Stimulated activated CD8-positive, alpha-beta memory T cell treated with anti-CD3 and anti-CD28 coated beads, Interleukin-7, amount 100 ng/mL, for 4 hours (primary cell): ENCODE data around the gene HINFP.
"Not testable (repeated sequence)": the region's sequence is repeated elsewhere in the genome, so short reads cannot be mapped to it uniquely, and the experiment has no call there.

Experiments used
- DNase-seq, 2 donors: peaks; one replicate each; pipeline ENCODE4 v3.0.0-alpha.2; 2020; ENCODE audit warnings: low read depth in 2 of 2

HINFP gene

DNA sequence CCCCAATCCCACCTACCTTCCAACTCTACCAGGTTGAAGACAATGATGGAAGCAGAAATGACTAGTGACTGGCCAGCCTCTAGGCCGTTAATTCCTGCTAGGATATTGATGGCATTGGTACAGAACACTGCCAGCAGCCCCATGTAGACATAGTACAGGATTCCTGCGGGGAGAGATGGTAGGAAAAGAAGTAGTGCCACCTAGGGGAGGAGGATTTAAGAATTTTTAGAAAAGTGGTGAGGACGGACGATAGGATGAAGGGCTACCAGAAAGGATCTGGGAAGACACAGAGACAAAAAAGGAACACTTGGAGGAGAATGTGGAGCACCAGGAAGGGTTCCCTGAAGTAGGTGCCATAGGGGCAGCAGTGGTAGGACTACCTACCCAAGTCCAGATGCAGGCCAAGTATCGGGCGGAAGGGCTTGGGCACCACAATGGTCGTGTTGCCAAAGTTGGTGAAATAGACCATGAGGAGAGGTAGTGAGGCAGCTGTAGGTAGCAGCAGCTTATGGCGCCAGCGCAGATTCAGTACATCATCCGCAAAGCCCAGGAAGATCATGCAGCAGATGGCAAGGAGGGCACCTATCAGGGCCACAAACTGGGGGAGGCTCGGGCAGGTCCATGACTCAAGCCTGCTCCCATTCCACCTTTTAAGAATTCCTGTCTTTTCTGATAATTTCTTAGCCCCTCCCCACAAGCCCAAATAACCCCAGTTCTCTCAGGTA is 21.0 kb upstream of the HINFP start:
- no peak for DNase-seq

DNA sequence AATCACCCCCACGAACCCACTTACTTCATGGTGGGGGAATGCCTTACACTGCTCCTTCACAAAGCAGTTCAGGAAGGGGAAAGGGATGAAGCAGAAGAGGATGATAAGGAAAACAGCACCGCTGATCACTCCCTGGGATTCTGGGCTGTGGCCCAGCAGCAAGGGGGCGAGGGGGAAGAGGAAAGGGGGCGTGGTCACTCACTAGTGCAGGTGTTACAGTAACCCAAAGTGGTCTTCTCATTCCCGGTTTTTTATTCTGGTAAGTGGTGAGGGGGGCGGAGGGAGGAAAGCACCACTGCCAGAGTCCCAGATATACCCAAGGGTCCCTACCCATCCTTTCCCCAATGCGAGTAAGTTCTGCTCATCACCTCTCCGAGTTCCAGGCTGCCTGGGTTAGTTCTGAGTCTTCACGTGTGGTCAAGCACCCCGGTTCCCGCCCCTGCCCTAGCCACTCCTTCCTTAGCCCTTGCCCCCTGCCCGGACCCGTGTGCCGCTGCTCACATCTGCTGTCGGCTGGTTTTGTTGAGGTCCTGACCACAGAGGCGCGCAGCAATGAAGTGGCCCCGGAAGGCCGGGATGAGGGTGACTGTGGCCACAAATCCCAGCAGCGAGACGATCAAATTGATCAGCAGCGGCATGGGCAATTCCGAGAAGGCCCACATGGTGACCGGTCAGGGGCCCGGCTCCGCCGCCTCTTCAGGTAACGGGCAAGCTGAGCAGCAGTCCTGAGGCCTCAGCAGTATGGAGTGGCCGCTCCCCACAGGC is 20.2 kb upstream of the HINFP start:
- DNase-seq: no peak

DNA sequence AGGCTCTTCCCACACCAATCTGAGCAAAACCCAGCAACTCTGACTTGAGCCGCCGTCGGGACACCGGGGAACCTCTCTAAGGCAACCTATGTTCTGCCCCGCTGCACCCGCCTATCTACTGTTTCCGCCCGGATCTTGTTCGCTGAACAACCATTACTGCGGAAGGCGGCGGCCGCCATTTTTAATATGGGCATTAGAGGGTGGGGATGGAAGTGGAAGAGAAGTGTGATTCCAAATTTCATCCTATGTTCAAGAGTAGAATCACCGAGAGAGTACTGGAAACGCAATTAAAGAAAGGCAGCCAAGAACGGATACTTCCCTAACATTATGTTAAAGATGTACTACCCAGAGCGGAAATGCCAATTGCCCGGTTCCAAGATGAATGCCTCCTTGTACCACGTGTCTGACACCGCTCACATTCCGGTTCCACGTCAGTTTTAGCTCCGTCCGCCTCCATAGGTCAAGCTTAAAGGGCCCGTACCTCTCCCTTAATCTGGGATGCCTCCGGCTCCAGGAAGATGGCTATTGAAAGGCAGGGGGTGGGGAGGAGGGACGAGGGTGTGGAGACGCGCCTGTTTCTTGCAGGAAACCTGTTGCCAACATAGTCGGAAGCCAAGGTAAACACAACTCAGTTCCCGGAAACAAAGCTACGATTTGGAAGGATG is 19.5 kb upstream of the HINFP start, which contains the start of gene DPAGT1:
Gene DPAGT1, minus strand, starts transcription at position 95 of the 665 bp plus-strand sequence. CDS start 198 bp downstream, outside the sequence.
- peak; percentile 76 to 82 for DNase-seq

DNA sequence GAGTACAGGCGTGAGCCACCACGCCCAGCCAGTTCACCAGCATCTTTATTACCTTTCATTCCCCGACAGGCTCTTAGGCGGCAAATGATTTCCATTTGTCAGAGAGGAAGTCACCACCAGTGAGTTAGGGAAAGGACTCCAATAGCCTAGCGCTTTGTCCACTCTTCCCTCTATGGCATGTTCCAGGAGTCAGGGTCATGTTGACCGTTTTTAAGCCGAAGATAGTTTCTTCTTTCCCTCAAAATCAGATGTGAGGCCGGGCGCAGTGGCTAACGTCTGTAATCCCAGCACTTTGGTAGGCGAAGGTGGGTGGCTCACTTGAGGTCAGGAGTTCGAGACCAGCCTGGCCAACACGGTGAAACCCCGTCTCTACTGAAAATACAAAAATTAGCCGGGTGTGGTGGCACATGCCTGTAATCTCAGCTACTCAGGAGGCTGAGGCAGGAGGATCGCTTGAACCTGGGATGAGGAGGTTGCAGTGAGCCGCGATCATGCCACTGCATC is 18.2 kb upstream of the HINFP start:
- DNase-seq: not testable (repeated sequence)

DNA sequence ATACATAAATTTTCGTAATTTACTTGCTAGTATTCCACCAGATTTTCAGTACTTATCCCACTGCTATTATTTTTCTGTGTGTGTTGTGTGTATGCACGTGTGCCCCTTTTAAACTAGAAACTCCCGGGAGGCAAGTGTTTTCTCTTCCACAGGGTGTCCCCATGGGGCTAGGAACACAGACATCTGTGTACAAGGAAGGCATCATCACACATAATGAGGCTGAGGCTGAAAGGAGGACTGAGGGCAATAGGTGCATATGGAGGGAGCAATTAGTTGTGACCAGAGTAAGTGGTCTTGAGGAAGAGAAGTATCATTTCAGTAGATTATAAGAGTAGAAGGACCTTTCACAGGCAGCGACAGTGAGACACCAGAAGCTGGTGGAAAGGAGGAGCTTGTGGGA is 17.6 kb upstream of the HINFP start:
- DNase-seq: no peak

DNA sequence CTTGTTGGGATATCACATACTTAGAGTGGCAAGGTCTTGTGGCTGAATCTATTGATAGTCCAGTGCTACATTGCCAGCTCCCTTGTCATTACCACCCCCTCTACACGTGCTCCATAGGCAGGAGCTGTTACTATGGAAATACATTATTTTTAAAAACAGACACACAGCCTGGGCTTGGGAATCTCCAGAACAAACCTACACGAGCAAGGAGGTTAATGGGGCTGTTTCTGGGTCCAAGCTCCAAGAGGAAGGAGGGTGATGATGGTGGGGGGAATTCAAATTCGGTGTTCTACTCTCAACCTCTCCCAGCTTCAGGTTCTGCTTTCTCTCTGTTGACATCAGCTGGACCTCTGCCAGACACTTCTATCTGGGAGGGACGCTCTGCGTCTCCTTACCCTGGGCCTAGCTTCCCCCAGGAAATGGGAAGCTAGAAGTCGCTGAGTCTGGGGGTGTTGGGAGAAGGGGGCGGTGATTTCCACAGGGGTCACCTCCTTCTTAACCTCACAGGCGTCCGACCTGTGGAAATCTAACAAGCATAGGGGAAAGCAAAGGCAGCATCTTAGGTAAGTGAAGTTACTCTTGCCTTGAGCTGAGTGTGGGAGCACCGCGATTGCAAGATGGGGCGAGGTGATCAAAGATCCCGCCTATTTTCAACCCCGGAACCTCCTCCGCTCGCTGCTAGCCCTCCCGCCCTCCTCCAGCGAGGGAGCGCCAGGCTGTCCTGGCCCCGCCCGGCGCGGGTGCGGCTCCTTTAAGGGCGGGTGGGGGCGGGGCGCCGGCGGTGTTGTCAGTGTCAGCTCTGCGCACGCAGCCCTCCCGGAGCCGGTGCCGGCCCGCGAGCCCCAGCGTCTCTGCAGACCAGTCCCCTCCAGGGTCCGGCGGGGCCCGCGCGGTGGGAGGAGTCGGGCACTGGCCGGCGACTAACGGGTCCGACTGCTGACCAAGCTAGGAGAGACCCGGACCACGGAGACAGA is 14.5 kb upstream of the HINFP start, which contains the start of gene C2CD2L:
Gene C2CD2L, plus strand, starts transcription at position 781 of the 974 bp plus-strand sequence. CDS start 398 bp downstream, outside the sequence.
- DNase-seq: peak; percentile 78 to 86

DNA sequence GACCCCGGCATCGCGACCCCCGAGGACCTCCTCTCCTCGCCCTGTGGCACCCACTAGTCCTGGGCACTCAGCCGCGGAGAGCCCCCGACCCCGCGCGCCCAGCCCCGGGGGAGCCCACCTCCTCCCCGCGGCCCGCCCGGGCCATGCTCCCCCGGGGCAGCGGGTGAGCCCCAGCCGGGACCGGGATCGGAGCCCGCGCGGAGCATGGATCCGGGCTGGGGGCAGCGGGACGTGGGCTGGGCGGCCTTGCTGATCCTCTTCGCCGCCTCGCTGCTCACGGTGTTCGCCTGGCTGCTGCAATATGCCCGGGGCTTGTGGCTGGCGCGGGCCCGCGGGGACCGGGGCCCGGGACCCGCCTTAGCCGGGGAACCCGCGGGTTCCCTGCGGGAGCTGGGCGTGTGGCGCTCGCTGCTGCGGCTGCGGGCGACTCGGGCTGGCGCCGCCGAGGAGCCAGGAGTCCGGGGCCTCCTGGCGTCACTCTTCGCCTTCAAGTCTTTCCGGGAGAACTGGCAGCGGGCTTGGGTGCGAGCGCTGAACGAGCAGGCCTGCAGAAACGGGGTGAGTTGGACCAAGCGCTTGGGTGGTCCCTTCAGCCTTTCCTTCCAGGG is 13.7 kb upstream of the HINFP start:
- DNase-seq: no peak

DNA sequence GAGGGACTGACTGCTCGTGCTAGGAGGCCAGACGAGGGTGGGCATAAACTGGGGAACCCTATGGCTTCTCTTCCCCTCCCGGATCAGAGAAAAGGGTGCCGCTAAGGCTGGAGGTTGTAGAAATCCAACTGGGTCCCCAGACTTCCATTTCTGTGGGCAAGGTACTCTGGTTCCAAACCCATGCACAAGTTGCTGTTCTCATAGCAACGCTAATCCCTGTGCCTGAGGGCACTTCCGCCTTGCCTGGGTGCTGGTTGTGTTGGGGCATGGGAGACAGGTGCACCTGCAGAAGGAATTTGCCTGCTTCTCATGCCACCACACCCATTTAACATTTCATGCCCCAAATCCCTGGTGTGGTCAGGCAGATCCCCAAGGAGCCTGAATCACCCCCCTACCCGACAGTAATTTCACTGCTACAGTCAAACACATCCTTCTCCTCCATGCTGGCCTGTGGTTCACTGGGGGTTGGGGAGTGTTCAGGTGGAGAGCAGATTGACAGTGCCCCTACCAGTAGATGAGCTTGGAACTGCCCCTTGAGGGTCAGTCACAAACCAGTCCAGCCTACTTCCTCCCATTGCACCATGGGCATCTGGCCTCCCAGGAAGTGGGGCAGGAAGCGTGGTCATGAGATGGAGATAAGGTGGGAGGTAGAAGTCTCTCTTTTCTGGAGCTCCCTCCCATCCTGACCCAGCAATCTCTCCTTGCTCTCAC is 13.1 kb upstream of the HINFP start:
- DNase-seq: no peak

DNA sequence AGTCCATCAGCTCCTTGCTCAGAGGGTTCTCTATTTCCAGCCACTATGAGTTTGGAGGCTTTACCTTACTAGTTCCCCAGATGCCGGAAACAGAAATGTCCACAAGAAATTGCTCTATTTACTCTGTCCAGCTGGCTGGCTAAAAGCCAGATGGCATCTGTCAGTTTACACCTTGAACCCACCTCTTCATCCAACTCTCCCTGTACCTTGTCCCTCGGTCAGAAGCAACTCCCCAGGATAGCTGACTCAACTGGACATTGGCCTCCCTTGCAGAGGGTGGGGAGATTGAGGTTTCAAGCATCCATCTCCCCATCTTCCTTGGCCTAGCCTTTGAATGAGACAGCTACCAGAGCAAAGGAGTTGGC is 12.5 kb upstream of the HINFP start:
- DNase-seq: no peak

DNA sequence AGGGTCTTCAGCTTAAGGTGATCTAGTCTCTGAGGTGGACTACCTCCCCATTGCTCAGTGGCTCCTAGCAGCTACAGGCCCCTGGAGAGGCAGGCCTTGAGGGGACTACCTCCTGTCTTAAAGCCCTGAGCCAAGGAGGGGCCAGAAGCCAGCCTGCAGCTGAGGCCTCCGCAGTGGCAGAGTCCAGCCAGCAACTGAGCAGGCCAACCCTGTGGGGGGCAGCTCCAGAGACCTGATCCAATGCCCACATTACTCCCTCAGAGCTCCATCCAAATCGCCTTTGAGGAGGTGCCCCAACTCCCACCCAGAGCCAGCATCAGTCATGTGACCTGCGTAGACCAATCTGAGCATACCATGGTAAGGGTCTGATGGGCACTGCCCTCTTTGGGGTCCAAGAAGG is 11.5 kb upstream of the HINFP start:
- DNase-seq: no peak

DNA sequence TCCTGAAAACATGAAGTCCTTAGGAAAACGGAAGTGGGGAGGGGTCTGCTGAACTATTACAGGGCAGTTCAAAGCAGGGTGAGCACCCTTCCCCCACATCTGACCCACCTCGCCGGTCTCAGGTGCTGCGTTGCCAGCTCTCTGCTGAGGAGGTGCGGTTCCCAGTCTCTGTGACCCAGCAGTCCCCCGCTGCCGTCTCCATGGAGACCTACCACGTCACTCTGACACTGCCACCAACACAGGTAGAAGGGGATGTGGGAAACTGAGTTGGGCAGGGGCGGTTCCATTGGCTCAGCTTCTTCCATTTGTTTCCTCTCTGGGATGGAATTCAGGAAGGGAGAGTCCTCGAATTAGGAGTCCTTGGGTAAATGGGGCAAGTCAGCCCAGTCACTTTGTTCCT is 10.9 kb upstream of the HINFP start:
- no peak for DNase-seq

DNA sequence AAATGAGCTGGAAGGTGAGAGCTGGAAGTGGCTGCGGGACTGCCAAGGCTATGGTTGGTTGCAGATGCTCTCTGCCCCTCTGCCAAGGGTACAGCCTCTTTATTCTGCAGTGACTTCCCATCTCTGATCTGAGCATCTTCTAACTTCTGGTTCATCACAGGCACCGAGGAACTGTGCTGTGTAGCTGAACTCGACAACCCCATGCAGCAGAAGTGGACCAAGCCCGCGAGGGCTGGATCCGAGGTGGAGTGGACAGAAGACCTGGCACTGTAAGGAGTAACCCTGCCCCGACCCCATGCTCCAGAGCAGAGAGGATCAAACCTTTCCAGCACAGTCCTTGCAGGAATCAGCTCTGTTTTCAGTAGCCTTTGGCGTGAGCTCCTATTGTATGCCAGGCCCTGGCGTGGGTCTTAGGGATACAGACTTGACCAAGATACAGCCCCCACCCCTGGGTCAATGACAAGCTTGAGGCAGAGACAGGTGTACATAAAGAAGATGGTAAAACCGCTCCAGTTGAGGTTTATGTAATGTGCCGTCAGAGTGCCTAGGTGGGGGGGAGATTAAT is 9.9 kb upstream of the HINFP start:
- no peak for DNase-seq

DNA sequence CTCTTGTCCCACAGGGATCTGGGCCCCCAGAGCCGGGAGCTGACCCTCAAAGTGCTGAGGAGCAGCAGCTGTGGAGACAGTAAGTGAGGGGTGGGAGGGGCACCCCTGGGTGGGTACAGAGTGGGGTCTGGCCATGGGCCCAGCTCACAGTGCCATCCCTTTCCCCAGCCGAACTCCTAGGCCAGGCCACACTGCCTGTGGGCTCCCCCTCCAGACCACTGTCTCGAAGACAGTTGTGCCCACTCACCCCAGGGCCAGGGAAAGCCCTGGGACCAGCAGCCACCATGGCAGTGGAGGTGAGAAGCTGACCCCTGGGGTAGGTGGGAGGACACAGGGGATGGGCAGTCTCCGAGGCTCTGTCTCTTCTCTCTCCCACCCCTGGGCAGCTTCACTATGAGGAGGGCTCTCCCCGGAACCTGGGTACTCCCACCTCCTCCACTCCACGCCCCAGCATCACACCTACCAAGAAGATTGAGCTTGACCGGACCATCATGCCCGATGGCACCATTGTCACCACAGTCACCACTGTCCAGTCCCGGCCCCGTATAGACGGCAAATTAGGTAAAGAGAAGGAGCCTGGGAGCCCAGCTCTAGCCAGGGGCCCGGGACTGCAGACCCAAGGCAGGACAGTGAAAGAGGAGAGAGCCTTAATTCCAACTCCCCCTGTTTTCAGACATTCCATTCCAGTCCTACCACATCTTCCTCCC is 8.9 kb upstream of the HINFP start:
- no peak for DNase-seq

DNA sequence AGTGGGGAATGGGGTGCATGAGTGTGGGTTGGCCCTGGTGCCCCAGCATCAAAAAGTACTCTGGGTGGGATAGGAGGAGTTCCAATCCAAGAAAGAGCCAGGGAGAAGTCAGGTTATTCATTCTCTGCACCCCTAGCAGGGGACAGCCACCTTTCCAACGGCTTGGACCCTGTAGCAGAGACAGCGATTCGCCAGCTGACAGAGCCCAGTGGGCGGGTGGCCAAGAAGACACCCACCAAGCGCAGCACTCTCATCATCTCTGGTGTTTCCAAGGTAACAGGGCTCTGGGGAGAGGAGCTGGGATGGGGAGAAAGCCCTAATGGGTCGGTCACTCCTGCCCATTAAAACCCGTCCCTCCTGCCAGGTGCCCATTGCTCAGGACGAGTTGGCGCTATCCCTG is 7.7 kb upstream of the HINFP start:
- DNase-seq: no peak

DNA sequence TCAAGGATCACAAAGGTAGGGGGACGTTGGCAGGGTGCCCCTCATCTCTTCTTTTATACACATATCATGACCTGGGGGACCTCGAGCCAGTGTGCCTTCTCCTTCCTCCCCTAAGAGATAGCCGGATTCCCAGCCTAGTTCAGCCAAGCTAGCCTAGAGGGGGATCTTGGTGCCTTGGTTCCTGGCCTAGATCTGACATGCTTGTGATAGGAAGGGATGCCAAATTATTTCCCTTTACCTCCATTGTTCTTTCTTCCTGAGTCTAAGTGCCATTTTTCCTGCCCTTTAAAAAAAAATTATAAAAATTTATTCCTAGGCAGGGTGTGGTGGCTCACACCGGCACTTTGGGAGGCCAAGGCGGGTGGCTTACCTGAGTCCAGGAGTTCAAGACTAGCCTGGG is 7.0 kb upstream of the HINFP start:
- DNase-seq: no peak

DNA sequence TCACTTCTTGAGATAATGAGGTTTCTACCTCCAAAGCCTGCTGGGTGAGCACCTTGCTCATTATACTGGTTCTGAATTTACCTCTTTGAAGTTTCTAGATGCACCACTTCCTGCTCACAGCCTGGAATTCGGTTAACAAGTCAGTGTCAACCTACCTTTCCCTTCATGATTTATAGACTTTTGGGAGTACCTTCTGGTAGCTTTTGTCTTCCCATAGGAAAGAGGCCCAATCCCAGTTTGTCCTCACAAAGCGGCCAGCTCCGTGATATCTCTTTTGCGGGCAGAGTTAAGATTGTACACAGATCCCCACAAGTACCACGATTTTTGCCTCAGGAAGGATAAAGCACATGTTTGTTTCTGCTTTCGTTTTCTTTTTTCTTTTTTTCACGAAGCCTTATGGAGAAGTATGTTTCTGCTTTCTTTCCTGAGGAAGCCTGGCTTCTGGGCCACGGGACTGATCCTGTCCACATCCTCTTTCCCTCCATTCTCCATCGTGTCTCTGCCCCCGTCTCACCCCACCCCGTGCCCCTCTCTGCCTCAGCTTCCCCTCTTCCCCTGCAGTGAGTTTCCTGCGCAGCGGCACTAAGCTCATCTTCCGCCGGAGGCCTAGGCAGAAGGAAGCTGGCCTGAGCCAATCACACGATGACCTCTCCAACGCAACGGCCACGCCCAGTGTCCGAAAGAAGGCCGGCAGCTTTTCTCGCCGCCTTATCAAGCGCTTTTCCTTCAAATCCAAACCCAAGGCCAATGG is 5.7 kb upstream of the HINFP start:
- no peak for DNase-seq

DNA sequence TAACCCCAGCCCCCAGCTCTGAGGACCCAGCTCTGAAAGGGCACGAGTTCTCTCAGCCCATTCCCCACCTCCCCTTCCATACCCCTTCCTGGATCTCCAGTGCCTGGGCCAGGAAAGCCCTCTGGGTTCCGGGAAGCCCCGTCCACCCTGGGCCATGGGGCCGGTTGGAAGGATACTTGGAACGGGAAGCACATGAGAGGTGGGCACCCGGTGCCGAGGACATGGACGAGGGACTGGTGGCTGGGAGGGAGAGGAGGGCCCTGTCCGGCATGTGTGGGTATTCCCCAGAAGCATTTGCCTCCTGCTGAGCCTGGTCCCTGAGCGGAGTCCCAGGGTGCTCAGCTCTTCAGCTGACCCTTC is 5.2 kb upstream of the HINFP start:
- DNase-seq: no peak

DNA sequence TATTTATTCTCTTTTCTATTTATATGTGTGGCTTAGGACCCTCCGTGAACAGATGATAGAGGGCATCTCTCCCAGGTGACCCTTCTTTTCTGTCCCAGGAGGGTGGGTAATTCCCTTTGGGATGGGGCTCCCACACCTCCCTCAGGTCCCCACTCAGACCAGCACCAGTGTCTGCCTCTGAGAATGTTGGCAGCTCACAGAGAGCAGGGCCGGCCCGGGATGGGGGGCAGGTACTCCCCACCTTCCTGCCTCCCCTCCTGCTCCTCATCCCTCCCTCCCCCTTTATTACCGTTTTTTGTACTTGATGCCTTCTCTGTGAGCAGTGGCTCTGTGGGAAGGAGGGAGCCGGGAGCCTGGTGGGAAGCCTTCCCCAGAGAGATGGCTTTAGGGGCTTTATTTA is 4.8 kb upstream of the HINFP start:
- no peak for DNase-seq
